WERI-Rb-1 (cell line): Measurements from ENCODE around the gene SMIM29.
"Not testable (repeated sequence)": the region's sequence is repeated elsewhere in the genome, so short reads cannot be mapped to it uniquely, and the experiment has no call there.

Source experiments
- DNase-seq: peaks from one replicate; pipeline ENCODE4 v3.0.0-alpha.2; 2020
- H3K27ac ChIP-seq: fragments of 250-450 bp; sonication (Bioruptor Pico); 2 replicates; pipeline ENCODE4 v1.5.1; 2020; ENCODE audit warnings: mild to moderate bottlenecking, moderate library complexity
- H3K27me3 ChIP-seq: fragments of 250-450 bp; sonication (Bioruptor Pico); 2 replicates; pipeline ENCODE4 v1.5.1; 2021; ENCODE audit warnings: mild to moderate bottlenecking, low read depth, moderate library complexity; ENCODE audit not compliant: insufficient read depth, severe bottlenecking
- H3K36me3 ChIP-seq: fragments of 250-450 bp; sonication (Bioruptor Pico); 2 replicates; pipeline ENCODE4 v1.5.1; 2020; ENCODE audit warnings: mild to moderate bottlenecking, moderate library complexity
- H3K4me3 ChIP-seq: 2 replicates; pipeline ENCODE4 v1.5.1; 2011; ENCODE audit warnings: low read depth, mild to moderate bottlenecking, control low read depth, low read length
- H3K9me3 ChIP-seq: fragments of 250-450 bp; sonication (Bioruptor Pico); 2 replicates; pipeline ENCODE4 v1.5.1; 2021; ENCODE audit warnings: mild to moderate bottlenecking, moderate library complexity; ENCODE audit not compliant: severe bottlenecking
- CTCF ChIP-seq: IDR thresholded peaks from 2 replicates; pipeline ENCODE4 v1.5.1; 2011; ENCODE audit warnings: low read depth, mild to moderate bottlenecking, control low read depth, inconsistent platforms, low read length

SMIM29 gene

GRCh38 chr6:34246563-34247391, 2.0 kb downstream of the SMIM29 start:
- peak; percentile 98 for TF ChIP-seq CTCF
- peak; percentile 98 for DNase-seq
- Histone ChIP-seq H3K27me3 (no peaks in the 10 kb centered on the region), H3K27ac (peak overlapping the region; percentile 52), H3K36me3 (peaks cover 38% of the 10 kb centered on the region), H3K4me3 (no peak overlapping the region), H3K9me3 (no peaks in the 10 kb centered on the region)

- Histone ChIP-seq H3K9me3 (no peaks in the 10 kb centered on the region), H3K27me3 (no peaks in the 10 kb centered on the region), H3K4me3 (no peak overlapping the region), H3K36me3 (peaks cover 44% of the 10 kb centered on the region), H3K27ac (peak overlapping the region; percentile 50)
- no peak for TF ChIP-seq CTCF
- no peak for DNase-seq
Observed at GRCh38 chr6:34246249-34246562, 2.6 kb downstream of the SMIM29 start.

- H3K9me3 ChIP-seq, DNase-seq, H3K27me3 ChIP-seq, H3K4me3 ChIP-seq: not testable (repeated sequence)
- peaks cover 48% of the 10 kb centered on the region for H3K36me3 ChIP-seq
- H3K27ac ChIP-seq = peak overlapping the region; percentile 50
Observed at GRCh38 chr6:34245761-34246140, 3.1 kb downstream of the SMIM29 start.

GRCh38 chr6:34245032-34245760, 3.6 kb downstream of the SMIM29 start:
- H3K36me3 ChIP-seq = peaks cover 54% of the 10 kb centered on the region
- DNase-seq, H3K27me3 ChIP-seq, H3K4me3 ChIP-seq, H3K9me3 ChIP-seq, H3K27ac ChIP-seq: not testable (repeated sequence)

- Histone ChIP-seq H3K27ac (peak overlapping the region; percentile 25), H3K4me3 (no peak overlapping the region), H3K9me3 (no peaks in the 10 kb centered on the region), H3K36me3 (peaks cover 64% of the 10 kb centered on the region), H3K27me3 (no peaks in the 10 kb centered on the region)
- DNase-seq = peak; percentile 48
- peak; percentile 79 for TF ChIP-seq CTCF
Observed at GRCh38 chr6:34243901-34244884, 4.6 kb downstream of the SMIM29 start.

- no peaks in the 10 kb centered on the region for H3K9me3 ChIP-seq
- TF ChIP-seq CTCF = no peak
- no peaks in the 10 kb centered on the region for H3K27me3 ChIP-seq
- H3K36me3 ChIP-seq = peaks cover 73% of the 10 kb centered on the region
- peak; percentile 8 for DNase-seq
- peak overlapping the region; percentile 25 for H3K27ac ChIP-seq
- H3K4me3 ChIP-seq = no peak overlapping the region
Observed at GRCh38 chr6:34243131-34243771, 5.6 kb downstream of the SMIM29 start.
